ENCODE results near the gene UBXN10.

Gene UBXN10

GRCh38 chr1:20197329-20197791, 11.5 kb downstream of the UBXN10 start:
- TF ChIP-seq CTCF (IDR thresholded peaks at IDR 0.05): no peak
- TF ChIP-seq ZFX (IDR thresholded peaks at IDR 0.05; ENCODE audit: borderline replicate concordance): no peak
- H3K27ac ChIP-seq: no peak overlapping the region

- H3K27ac ChIP-seq: no peak overlapping the region
- TF ChIP-seq CTCF (IDR thresholded peaks at IDR 0.05) (no peak), ZFX (IDR thresholded peaks at IDR 0.05; ENCODE audit: borderline replicate concordance) (no peak)
Observed at GRCh38 chr1:20198296-20198695, 12.4 kb downstream of the UBXN10 start.

GRCh38 chr1:20198918-20199317, 13.0 kb downstream of the UBXN10 start:
- no peak overlapping the region for H3K27ac ChIP-seq
- TF ChIP-seq ZFX (IDR thresholded peaks at IDR 0.05; ENCODE audit: borderline replicate concordance): no peak
- no peak for TF ChIP-seq CTCF (IDR thresholded peaks at IDR 0.05)

DNA sequence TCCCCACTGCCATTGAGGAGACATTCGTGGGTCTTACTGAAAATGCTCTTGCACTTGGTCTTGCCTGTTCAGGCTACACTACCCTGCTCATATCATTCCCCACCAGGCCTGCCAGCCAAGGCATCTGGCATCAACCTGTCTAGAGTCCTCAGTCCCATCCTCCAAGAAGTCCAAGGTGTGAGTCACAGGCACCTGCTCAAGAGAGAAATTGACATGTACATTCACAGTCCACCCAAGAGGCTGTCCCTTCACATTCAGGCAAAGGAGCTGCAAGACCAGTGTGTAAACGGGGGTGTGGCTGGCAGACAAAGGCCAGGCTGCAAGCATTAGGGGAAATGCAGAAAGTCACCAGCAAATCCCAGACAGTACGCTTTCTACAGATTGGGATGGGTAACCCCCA, 13.5 kb downstream of the UBXN10 start:
- TF ChIP-seq CTCF (IDR thresholded peaks at IDR 0.05): no peak
- TF ChIP-seq ZFX (IDR thresholded peaks at IDR 0.05; ENCODE audit: borderline replicate concordance): no peak

DNA sequence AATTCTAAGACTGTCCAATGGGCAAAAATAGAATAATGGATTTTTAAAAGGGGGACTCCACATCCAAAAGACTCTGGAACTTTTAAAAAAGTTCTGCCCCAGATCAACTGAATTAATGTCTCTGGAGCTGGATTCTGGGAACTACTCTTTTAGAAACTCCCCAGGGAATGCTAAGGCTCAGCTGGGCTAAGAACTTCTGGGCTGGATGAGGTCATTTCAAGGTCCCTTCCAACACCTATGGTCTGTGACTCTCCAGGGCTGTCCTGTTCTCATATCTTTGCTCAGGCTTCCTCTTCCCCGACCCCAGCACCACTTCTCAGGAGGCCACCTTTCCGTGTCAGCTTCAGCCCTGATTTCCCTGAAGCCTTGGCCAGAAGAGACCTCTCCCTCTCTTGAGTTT, 13.9 kb downstream of the UBXN10 start:
- H3K27ac ChIP-seq: no peak overlapping the region
- TF ChIP-seq CTCF (IDR thresholded peaks at IDR 0.05) (no peak), ZFX (IDR thresholded peaks at IDR 0.05; ENCODE audit: borderline replicate concordance) (no peak)

More for the DNA sequence above, 13.5 kb downstream of the UBXN10 start:
- H3K27ac ChIP-seq: no peak overlapping the region

DNA sequence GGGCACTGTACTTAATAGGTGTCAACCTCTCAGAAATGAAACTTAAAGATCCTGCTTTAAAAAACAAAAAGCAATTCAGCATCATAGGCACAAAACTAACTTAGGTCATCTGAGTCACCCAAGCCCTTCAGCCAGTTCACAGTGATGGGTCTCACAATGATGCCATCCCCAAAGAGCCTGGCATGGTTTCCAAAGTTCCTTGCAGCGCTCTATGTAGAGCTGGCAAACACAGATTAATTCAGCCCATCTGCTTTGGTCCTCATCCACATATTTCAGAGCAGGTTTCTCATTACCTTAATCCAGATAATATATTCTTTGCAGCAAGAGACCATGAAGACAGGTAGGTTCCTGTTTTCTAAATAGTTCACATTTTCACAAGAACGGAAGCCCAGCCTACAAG, 15.1 kb downstream of the UBXN10 start:
- H3K27ac ChIP-seq: no peak overlapping the region
- TF ChIP-seq CTCF (IDR thresholded peaks at IDR 0.05): no peak
- no peak for TF ChIP-seq ZFX (IDR thresholded peaks at IDR 0.05; ENCODE audit: borderline replicate concordance)

DNA sequence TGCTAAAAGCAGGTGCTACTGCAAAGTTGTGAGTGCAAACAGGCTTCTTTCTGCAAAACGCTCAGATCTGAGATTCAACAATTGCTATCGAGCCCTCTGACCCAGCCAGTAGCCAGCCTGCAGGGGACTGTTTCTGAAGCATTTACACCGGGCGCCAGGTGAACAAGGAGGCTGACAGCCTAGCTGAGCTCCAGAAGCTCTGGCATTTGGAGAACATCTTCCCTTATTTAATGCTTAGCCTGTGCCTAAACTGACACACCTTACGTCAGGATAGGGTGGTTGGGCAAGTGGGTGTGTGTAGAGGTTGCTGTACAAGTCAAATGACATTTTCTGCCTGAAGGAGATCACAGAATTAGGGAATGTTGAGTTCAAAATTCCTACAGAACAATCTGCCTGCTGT, 16.3 kb downstream of the UBXN10 start:
- H3K27ac ChIP-seq: no peak overlapping the region
- no peak for TF ChIP-seq CTCF (IDR thresholded peaks at IDR 0.05)
- no peak for TF ChIP-seq ZFX (IDR thresholded peaks at IDR 0.05; ENCODE audit: borderline replicate concordance)

All from 22Rv1 (cell line).